PC-9 (cell line): ENCODE results near the gene CALHM1. TPM values are rescaled to one million over a fixed set of nuclear protein-coding genes. Genes with fewer than 3 reads are reported as not detected.

Source experiments
- BruUV-seq: library from RNA; stranded (reverse); fragments of 400-500 nt; replicated peaks from 2 replicates; lab custom pipeline; 2021; lab: Mats Ljungman, UMichigan
- CTCF ChIA-PET: fragments of 300-600 bp; sonication (Branson Sonifier 250); formaldehyde crosslinking; loops from one replicate; lab custom pipeline; 2022; ENCODE audit warnings: antibody characterized with exemption; lab: Charles Lee
- POLR2A ChIA-PET: fragments of 300-600 bp; sonication (Branson Sonifier 250); formaldehyde crosslinking; loops from one replicate; lab custom pipeline; 2022; ENCODE audit warnings: antibody characterized with exemption; ENCODE audit not compliant: unreplicated experiment; lab: Charles Lee
- DNase-seq, 2 experiments: peaks; one replicate each; pipeline versions ENCODE4 v3.0.0 to v3.0.0-alpha.2; 2015 to 2022; ENCODE audit warnings: mixed read lengths in 1 of 2
- H2AFZ ChIP-seq: fragments of 200-600 bp; sonication (generic); 2 replicates; pipeline ENCODE4 v1.8.1; 2017; ENCODE audit warnings: antibody characterized with exemption
- H3F3A ChIP-seq: fragments of 200-600 bp; sonication (generic); 2 replicates; pipeline ENCODE4 v1.8.1; 2017; ENCODE audit warnings: antibody characterized with exemption, mild to moderate bottlenecking, low read depth; ENCODE audit not compliant: insufficient read depth
- H3K27ac ChIP-seq: fragments of 200-600 bp; sonication (generic); 2 replicates; pipeline ENCODE4 v1.6.1; 2016; ENCODE audit warnings: mixed run types
- H3K27me3 ChIP-seq: fragments of 200-600 bp; sonication (generic); 2 replicates; pipeline ENCODE4 v1.6.1; 2016; ENCODE audit warnings: low read depth, mixed run types; ENCODE audit not compliant: insufficient read depth
- H3K36me3 ChIP-seq: fragments of 200-600 bp; sonication (generic); 2 replicates; pipeline ENCODE4 v1.6.1; 2016; ENCODE audit warnings: low read depth, mixed run types
- H3K4me1 ChIP-seq: fragments of 200-600 bp; sonication (generic); replicated peaks from 2 replicates; pipeline ENCODE4 v1.6.1; 2016; ENCODE audit warnings: mixed run types; ENCODE audit not compliant: insufficient read depth
- H3K4me2 ChIP-seq: fragments of 200-600 bp; sonication (generic); 2 replicates; pipeline ENCODE4 v1.6.1; 2017; ENCODE audit warnings: mixed run types
- H3K4me3 ChIP-seq: fragments of 200-600 bp; sonication (generic); 2 replicates; pipeline ENCODE4 v1.6.1; 2016; ENCODE audit warnings: mixed run types
- H3K79me2 ChIP-seq: fragments of 200-600 bp; sonication (generic); 2 replicates; pipeline ENCODE4 v1.6.1; 2017; ENCODE audit warnings: low read depth, mixed run types
- H3K9me2 ChIP-seq: fragments of 200-600 bp; sonication (generic); 2 replicates; pipeline ENCODE4 v1.8.1; 2017; ENCODE audit warnings: mild to moderate bottlenecking; ENCODE audit not compliant: insufficient read depth
- H3K9me3 ChIP-seq: fragments of 200-600 bp; sonication (generic); 2 replicates; pipeline ENCODE4 v1.8.1; 2016; ENCODE audit warnings: low read depth; ENCODE audit not compliant: insufficient read depth
- H4K20me1 ChIP-seq: fragments of 200-600 bp; sonication (generic); 2 replicates; pipeline ENCODE4 v1.8.1; 2017; ENCODE audit not compliant: insufficient read depth
- CTCF ChIP-seq: fragments of 200-600 bp; sonication (generic); conservative IDR thresholded peaks from 2 replicates; pipeline ENCODE4 v1.6.1; 2017; ENCODE audit warnings: mixed run types, antibody characterized with exemption, mild to moderate bottlenecking, moderate library complexity
- EZH2 ChIP-seq: fragments of 200-600 bp; sonication (generic); IDR thresholded peaks from 2 replicates; pipeline ENCODE4 v1.8.0; 2017; ENCODE audit warnings: antibody characterized with exemption, low read depth
- intact Hi-C: fragments of 100-400 bp; cut with micrococcal nuclease; formaldehyde crosslinking; loops from one replicate; pipeline ENCODE4 v1.10.0; 2022; ENCODE audit not compliant: unreplicated experiment
- total RNA-seq: library from RNA; stranded (reverse); gene quantifications from 2 replicates; pipeline ENCODE4 v1.2.3, GENCODE V29; 2021

CALHM1 gene
- total RNA-seq, 1 experiment from 2014 or later, result not detected

- Histone ChIP-seq H3K27ac (no peak overlapping the region), H3K4me1 (peaks cover 21% of the 10 kb centered on the region), H3K4me3 (no peak overlapping the region), H3K79me2 (peaks cover 32% of the 10 kb centered on the region), H3K4me2 (no peak overlapping the region), H3K9me3 (no peaks in the 10 kb centered on the region), H3K27me3 (no peaks in the 10 kb centered on the region), H3K9me2 (no peaks in the 10 kb centered on the region), H3K36me3 (peaks cover 10% of the 10 kb centered on the region; the same call in 1 of the 2 replicates), H3F3A (peaks cover 6% of the 10 kb centered on the region; the same call in 1 of the 2 replicates), H4K20me1 (peaks cover 5% of the 10 kb centered on the region; the same call in 1 of the 2 replicates), H2AFZ (no peak overlapping the region)
- BruUV-seq, result no TSS peak
- ChIA-PET CTCF (no interaction called here), POLR2A (no interaction called here)
- no peak for DNase-seq
- no peak for TF ChIP-seq CTCF
- TF ChIP-seq EZH2, result no peak
- intact Hi-C loops, result no loop called here
These were observed 13.3 kb downstream of the CALHM1 start for GRCh38 chr10:103445366-103445765.

GRCh38 chr10:103444478-103444877, 14.2 kb downstream of the CALHM1 start:
- intact Hi-C loops, result loop anchor here (5.0 kb wide), 1 partner anchor 33 kb away; the partner anchor contains the start of gene CALHM3
- Histone ChIP-seq H3K27me3 (no peaks in the 10 kb centered on the region), H3K9me2 (no peaks in the 10 kb centered on the region), H3F3A (peaks cover 4% of the 10 kb centered on the region; the same call in 1 of the 2 replicates), H3K36me3 (peaks cover 10% of the 10 kb centered on the region; the same call in 1 of the 2 replicates), H3K4me2 (no peak overlapping the region), H3K27ac (no peak overlapping the region), H3K4me1 (peaks cover 12% of the 10 kb centered on the region), H2AFZ (no peak overlapping the region), H3K79me2 (peaks cover 23% of the 10 kb centered on the region), H4K20me1 (peaks cover 5% of the 10 kb centered on the region; the same call in 1 of the 2 replicates), H3K4me3 (no peak overlapping the region), H3K9me3 (no peaks in the 10 kb centered on the region)
- CTCF ChIA-PET, result no interaction called here
- no peak for TF ChIP-seq CTCF
- no peak for TF ChIP-seq EZH2
- no peak for DNase-seq
- POLR2A ChIA-PET, result no interaction called here
- BruUV-seq, result no TSS peak

DNA sequence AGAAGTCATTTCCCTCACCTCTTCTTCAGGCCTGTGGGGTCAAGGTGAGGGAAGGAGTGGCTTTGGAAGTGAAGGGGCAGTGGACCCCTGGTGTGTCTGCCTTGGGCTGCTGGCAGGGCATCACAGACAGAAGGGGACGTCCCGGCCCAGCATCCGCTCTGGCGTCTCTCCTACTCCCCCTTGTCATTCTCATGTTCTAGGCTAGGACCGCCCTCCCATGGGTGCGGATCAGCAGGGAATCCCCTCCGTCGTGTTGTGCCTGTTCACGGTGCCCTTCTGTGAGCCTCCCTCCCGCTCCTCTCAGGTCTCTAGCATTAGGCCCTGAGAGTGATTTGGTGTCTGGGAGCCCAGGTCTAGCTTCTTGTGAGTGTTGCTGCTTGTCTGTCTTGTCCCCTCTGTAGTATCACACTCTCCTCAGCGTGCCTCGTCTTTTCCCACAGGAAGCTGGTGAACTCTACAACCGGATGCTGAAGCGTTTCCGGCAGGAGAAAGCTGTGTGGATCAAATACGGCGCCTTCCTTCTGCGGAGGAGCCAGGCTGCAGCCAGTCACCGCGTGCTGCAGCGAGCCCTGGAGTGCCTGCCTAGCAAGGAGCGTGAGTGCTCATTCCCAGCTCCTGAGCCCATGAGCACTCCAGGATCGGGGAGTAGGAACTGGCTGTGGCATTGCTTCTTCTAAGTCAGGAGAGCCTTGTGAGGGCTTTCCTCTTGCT, 15.1 kb downstream of the CALHM1 start:
- no peak overlapping the region for H3K4me3 ChIP-seq
- H3K9me2 ChIP-seq, result no peaks in the 10 kb centered on the region
- TF ChIP-seq CTCF, result no peak
- no peak for TF ChIP-seq EZH2
- peaks cover 4% of the 10 kb centered on the region; the same call in 1 of the 2 replicates for H3F3A ChIP-seq
- intact Hi-C loops, result loop anchor here (5.0 kb wide), 1 partner anchor 34 kb away; the partner anchor contains the start of gene CALHM3
- H3K27ac ChIP-seq, result no peak overlapping the region
- BruUV-seq, result no TSS peak
- CTCF ChIA-PET, result no interaction called here
- no peaks in the 10 kb centered on the region for H3K27me3 ChIP-seq
- DNase-seq, result no peak
- H3K9me3 ChIP-seq, result no peaks in the 10 kb centered on the region
- H3K4me1 ChIP-seq, result peaks cover 3% of the 10 kb centered on the region
- peaks cover 14% of the 10 kb centered on the region; the same call in 1 of the 2 replicates for H3K79me2 ChIP-seq
- no peak overlapping the region for H2AFZ ChIP-seq
- no peak overlapping the region for H3K4me2 ChIP-seq
- POLR2A ChIA-PET, result no interaction called here
- H3K36me3 ChIP-seq, result peaks cover 10% of the 10 kb centered on the region; the same call in 1 of the 2 replicates
- H4K20me1 ChIP-seq, result peaks cover 5% of the 10 kb centered on the region; the same call in 1 of the 2 replicates
